HepG2 (cell line): Measurements from ENCODE around the gene ACTR1A. TPM values are rescaled to one million over a fixed set of nuclear protein-coding genes. Genes with fewer than 3 reads are reported as not detected.

Experiments used
- IKZF5 ChIP-seq: IDR thresholded peaks from 2 replicates; pipeline ENCODE4 v1.6.1; 2018; ENCODE audit warnings: missing genetic modification reagents, mild to moderate bottlenecking, missing compliant biosample characterization
- NCOA1 ChIP-seq: sonication (generic); formaldehyde crosslinking; IDR thresholded peaks from 2 replicates; pipeline ENCODE4 v1.9.0; 2021; ENCODE audit warnings: missing genetic modification reagents
- NCOR1 ChIP-seq: fragments of 200-600 bp; sonication (generic); IDR thresholded peaks from 2 replicates; pipeline ENCODE4 v1.7.0; 2017; ENCODE audit warnings: antibody characterized with exemption, low read length, borderline replicate concordance
- NPAS2 ChIP-seq: sonication (generic); formaldehyde crosslinking; IDR thresholded peaks from 2 replicates; pipeline ENCODE4 v1.8.0; 2022; ENCODE audit warnings: mild to moderate bottlenecking, missing genetic modification reagents, borderline replicate concordance
- PAF1 ChIP-seq: IDR thresholded peaks from 2 replicates; pipeline ENCODE4 v1.6.1; 2016; ENCODE audit warnings: missing genetic modification reagents, missing compliant biosample characterization
- RBM22 ChIP-seq: fragments of 200-400 bp; formaldehyde crosslinking; optimal IDR thresholded peaks from 2 replicates; pipeline ENCODE3; 2017; ENCODE audit warnings: mild to moderate bottlenecking, low read length, moderate library complexity
- SMAD1 ChIP-seq: sonication (generic); formaldehyde crosslinking; IDR thresholded peaks from 2 replicates; pipeline ENCODE4 v1.4.0; 2020; ENCODE audit warnings: missing genetic modification reagents, low read depth, mild to moderate bottlenecking, borderline replicate concordance
- SP5 ChIP-seq: IDR thresholded peaks from 2 replicates; pipeline ENCODE4 v1.6.1; 2016; ENCODE audit warnings: low read depth, borderline replicate concordance
- ZBTB20 ChIP-seq: sonication (generic); formaldehyde crosslinking; IDR thresholded peaks from 2 replicates; pipeline ENCODE4 v1.8.1; 2023; ENCODE audit warnings: missing genetic modification reagents, low read depth, mild to moderate bottlenecking, borderline replicate concordance
- ZBTB7B ChIP-seq: sonication (generic); formaldehyde crosslinking; IDR thresholded peaks from 2 replicates; pipeline ENCODE4 v1.4.0; 2020; ENCODE audit warnings: missing genetic modification reagents
- ZNF142 ChIP-seq: sonication (generic); formaldehyde crosslinking; IDR thresholded peaks from 2 replicates; pipeline ENCODE4 v1.4.0; 2020; ENCODE audit warnings: missing genetic modification reagents
- ZNF24 ChIP-seq: fragments of 450-650 bp; IDR thresholded peaks from 2 replicates; pipeline ENCODE4 v1.6.1; 2017; ENCODE audit warnings: antibody characterized with exemption, mild to moderate bottlenecking
- ZNF274 ChIP-seq: sonication (generic); formaldehyde crosslinking; IDR thresholded peaks from 2 replicates; pipeline ENCODE4 v1.5.1; 2020; ENCODE audit warnings: mild to moderate bottlenecking, missing genetic modification reagents
- ZNF503 ChIP-seq: sonication (generic); formaldehyde crosslinking; IDR thresholded peaks from 2 replicates; pipeline ENCODE4 v1.4.0; 2020; ENCODE audit warnings: missing genetic modification reagents
- ZNF513 ChIP-seq: sonication (generic); formaldehyde crosslinking; conservative IDR thresholded peaks from 2 replicates; pipeline ENCODE4 v1.5.0; 2020; ENCODE audit warnings: missing genetic modification reagents
- ZNF710 ChIP-seq: sonication (generic); formaldehyde crosslinking; IDR thresholded peaks from 2 replicates; pipeline ENCODE4 v1.5.0; 2020; ENCODE audit warnings: mild to moderate bottlenecking, missing genetic modification reagents, borderline replicate concordance
- polyA plus RNA-seq, 8 experiments: library from polyadenylated mRNA; depleted of rRNA in 3 of 8; stranded (reverse) in 7 of 8; unstranded in 1 of 8; fragments of >200 nt; fragmentation: Illumina TruSeq in 4 of 8; extraction: Trizol in 4 of 8; gene quantifications; 2 replicates each; pipeline versions ENCODE4 v1.2.1 to v1.2.3, GENCODE V29; 2011 to 2016; ENCODE audit warnings: low read depth in 4 of 8, missing spikeins in 1 of 8, mixed read lengths in 1 of 8; ENCODE audit not compliant: insufficient read depth in 1 of 8
- total RNA-seq, 5 experiments: library from RNA; depleted of rRNA; stranded (reverse); fragments of >200 nt; fragmentation: Illumina TruSeq; extraction: Trizol; gene quantifications; 2 replicates each; pipeline ENCODE4 v1.2.3, GENCODE V29; 2016; ENCODE audit warnings: low read depth in 1 of 5

The ACTR1A gene
- total and polyA plus RNA-seq, 2 of the 13 experiments (the other 11 are each of a cell fraction or from before 2014, with no cell fraction given): 59.6 to 62.8 TPM

- TF ChIP-seq SMAD1 (CRISPR knock-in tag) (0 out of 2 replicates have a peak, but pooled peaks have one; percentile 32), ZBTB20 (CRISPR knock-in tag) (no peak), SP5 (CRISPR knock-in tag) (peak; percentile 74), ZBTB7B (CRISPR knock-in tag) (peak; percentile 45; the same call in 1 of the 2 replicates), ZNF24 (no peak), RBM22 (no peak), ZNF710 (peak; percentile 68; the same call in 1 of the 2 replicates), PAF1 (CRISPR knock-in tag) (no peak), NCOR1 (peak; percentile 61; the same call in 1 of the 2 replicates), ZNF274 (CRISPR knock-in tag) (no peak), ZNF513 (CRISPR knock-in tag) (no peak), IKZF5 (CRISPR knock-in tag) (no peak; the same call in 1 of the 2 replicates), ZNF142 (CRISPR knock-in tag) (no peak), ZNF503 (no peak), NPAS2 (CRISPR knock-in tag) (no peak), NCOA1 (CRISPR knock-in tag) (0 out of 2 replicates have a peak, but pooled peaks have one; percentile 27)
Observed at GRCh38 chr10:102434394-102435132, 67.9 kb downstream of the ACTR1A start (continued).
